GM21786 (cell line): ENCODE results near the gene NINJ1.

ENCODE experiments used
- ATAC-seq: cut with Tn5 transposase; IDR thresholded peaks from one replicate; pipeline ENCODE4 v1.9.1; 2021; ENCODE audit not compliant: unreplicated experiment

Gene NINJ1

DNA sequence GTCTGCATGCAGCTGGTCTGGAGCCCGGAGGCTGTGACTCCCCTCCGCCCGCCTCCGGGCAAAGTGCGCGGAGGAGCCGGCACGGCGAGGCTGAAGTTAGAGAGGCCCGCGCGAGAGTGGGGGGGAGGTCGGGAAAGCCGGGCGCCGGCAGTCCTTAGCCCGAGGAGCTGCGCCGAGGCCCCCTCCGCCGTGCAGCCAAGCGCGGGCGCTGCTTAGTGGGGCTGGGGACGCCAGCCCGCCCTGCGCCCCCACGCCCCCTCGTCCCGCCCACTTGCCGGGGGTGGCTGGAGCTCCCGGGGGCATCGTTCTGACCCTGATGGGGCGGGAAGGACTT is 403 bp downstream of the NINJ1 start:
- peak; percentile 30 for ATAC-seq

DNA sequence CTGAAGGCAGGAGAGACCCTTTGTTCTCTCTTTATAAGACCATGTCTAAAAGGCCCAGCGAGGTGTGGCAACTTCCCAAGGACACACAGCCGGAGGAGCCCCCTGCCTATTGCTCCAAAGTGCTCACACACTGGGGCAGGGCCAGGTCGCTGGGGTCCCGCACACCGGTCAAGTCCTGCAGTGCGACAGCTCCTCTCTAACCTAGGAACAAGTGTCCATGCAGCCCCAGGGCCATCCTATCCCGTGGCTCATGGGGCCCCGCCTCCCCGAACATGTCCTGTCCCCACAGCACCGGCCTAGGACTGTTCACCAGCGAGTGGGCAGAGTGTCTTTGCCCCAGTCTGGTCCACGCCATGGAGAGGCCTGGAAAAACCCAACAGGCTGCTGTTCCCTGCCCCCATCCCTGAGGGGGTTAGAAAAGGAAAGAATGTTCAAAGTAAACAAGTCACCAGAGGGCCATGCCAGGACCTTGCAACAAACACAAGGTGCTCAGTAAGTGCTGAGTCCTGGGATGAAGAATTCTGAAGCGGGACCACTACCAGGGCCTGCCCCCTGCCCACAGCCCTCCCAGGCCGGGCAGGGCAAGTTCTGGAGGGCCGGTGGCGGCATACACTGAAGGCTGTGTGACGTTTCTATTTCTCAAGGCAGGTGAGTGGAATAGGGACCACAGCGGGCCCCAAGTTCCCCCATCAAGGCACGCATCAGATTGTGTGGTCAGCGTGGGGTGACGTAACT is 938 bp downstream of the NINJ1 start:
- ATAC-seq: no peak

DNA sequence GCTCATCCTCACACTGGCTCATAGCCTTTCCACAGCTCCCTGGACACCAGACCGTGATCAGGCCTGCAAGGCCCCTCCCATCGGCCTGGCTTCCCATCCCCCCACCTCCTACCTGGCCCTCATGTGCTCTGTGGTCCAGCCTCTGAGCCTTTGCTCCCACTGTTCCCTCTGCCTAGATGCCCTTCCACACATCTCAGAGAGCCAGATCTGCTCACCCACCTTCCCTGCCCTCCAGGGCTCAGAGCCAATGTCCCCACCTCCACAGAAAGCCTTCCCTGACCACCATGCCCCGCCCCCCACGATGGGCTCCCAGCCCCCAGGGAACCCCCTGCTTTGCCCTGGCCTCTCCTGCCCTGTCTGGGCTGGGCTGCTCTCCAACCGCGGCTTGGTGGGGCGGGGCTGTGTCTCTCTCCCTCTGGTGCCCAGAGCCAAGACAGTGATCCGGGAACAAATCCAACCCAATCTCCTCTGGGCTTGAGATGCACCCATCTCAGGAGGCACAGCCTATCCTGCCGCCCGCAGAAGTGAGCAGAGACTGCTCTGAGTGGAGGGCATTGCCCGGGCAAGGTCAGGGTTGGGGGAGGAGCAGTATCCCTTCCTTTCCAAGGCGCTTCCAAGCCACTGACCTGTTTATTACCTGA is 1.6 kb downstream of the NINJ1 start:
- no peak for ATAC-seq

DNA sequence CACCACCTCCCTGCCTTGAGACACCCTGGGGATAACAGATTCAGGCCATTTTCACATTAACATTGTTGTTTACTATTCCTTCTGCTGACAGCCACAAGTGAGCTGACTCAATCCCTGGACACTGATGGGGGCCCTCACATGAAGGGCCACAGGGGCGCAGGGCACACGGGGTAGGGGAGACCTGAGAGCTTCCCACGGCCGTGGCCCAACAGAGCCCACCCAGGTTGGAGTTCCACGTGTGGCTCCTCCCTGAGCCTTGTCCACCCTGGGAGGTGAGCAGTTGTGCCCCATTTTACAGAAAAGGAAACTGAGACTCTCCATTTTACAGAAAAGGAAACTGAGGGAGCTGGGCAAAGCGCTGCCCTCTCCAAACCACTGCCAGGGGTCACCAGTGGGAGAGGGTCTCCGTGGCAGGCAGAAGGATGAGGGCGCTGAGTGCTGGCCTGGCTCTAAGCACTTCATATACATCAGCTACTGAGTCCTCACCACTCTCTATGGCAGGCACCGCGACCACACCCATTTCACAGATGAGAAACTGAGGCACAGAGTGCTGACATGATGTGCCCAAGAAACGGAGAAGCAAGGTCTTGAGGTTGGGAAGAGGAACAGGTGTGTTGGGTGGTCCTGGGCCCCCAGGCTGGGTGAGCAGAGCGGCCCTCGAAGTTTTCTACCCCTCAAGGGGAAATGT is 2.3 kb downstream of the NINJ1 start:
- ATAC-seq: no peak

DNA sequence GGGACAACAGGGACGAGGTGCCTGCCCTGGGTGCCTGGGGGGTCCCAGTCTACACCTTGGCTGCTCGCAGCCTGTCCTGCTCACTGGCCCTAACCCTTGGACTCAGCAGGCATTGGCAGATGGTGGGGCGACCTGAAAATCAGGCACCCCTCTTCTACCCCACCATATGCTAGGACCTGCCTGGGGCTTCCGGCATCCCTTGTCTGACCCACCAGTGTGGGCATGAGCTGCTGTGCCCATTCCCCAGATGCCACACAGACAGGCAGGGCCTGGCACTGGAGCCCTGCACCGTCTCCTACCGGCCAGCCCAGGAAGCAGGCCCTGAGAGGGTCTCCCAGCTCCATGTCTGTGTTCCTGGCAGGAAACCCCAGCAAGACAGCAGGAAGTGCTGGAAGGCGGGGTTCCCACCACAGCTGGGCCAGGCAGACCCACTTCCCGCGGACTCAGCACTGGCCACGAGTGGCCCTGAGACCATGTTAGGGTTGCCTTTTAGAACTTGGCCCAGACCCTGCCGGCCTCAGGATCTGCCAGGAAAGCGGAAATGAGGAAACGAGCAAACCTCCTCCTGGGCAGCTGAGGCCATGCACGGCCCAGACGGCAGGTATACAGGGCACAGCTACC is 3.1 kb downstream of the NINJ1 start:
- ATAC-seq: no peak

DNA sequence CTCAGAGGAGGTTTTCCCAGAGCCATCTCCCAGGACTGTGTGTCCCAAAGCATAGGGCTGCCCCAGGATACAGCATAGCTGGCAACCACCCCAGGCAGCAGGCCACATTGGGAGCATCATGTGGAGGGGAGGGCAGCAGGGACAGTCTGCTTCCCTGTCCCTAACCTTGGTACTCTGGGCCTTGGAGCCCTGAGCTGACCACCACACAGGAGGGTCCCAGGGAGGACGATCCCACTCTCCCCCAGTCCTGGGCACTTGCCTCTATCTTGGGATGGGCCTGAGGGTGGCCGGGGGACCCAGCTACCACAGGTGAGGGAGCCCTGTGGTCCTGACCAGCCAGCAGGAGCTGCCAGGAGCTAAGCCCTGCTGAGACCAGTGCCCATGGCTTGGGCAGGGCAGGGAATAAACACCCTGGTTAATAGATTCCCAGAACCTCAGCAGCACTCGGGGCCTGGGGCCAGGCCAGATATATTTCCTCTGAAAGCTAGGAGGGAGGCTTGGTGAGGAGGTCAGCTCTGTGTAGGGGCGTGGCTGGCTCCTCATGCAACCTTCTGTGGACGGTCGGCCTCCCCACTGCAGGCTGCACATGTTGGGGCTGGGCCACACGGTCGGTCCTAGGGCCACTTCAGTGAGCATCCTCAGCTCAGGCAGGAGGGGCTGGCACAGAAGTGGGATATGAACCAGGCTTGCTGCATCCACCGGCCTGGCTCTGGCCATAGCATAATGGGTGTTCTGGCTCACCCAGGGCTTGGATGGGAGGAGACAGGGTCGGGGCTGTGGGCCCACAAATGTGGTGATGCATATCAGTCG is 4.2 kb downstream of the NINJ1 start:
- ATAC-seq: no peak

DNA sequence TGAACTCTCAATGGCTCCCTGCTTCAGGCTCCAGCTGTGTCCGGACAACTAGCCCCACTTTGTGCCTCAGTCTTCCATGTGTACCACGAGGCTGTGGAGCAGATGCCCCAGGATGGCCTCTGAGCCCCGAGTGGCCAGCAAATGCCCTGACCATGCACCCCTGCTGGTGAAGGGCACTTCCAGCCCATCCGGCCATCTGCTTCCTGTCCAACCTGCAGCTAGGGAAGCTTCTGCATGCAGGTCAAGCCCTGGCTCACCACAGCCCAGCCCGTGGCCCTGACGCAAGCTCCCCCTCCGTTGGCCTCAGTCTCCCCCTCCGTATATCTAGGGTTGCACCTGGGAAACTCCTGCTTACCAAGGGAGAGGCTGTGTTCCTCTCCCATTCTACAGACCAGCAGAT is 4.8 kb downstream of the NINJ1 start:
- ATAC-seq: no peak

DNA sequence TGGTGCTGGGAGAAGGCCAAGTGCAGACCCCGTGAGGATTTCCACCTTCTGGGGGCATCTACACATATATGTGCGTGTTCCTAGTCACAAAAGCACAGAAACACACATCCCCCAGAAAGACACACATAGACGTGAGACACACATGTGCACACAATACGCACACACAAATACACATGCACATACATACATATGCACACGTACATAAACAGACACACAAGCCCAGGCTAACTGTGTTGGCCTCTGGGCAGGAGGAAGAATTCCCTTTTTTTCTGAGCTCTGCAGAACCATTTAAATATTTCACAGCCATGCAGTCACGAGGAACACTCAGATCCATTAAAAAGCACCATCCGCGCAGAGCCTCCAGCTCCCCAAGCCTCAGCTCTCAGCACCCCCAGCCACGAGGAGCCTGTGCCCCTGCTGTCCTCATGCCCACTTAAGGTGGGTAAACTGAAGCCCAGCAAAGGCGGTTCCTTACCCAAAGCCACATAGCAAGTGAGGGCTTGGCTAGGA is 5.3 kb downstream of the NINJ1 start:
- ATAC-seq: no peak

DNA sequence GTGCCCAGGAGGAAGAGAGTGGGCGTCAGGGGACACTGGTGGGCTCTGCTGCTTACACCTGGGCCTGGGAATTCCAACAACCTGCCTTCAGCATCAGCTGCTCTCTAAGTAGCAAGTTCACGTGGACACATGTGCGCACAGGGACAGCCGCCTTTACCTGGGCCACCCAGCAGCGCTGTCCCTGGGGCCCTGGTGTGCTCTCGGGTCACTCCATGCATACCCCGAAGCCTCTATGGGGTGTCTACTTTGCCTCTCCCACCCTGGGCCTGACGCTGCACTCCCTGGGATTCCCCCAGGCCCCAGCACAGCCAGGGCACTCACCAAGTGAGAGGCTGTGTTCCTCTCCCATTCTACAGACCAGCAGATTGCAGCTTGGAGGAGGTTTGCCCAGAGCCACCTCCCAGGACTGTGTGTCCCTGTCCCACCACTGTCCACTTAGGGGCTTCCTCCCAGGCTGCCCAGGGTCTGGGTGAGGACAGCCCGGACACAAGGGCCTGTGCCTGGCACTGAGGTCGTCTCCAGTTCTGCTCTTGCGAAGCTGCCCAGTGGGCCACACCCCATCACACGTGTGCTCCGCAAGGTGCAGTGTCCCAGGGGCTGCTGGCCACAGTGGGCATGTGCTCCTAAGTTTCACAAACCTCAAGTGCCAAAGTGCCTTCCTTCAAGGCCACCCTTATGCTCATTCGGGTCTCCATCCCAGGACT is 5.9 kb downstream of the NINJ1 start:
- no peak for ATAC-seq

DNA sequence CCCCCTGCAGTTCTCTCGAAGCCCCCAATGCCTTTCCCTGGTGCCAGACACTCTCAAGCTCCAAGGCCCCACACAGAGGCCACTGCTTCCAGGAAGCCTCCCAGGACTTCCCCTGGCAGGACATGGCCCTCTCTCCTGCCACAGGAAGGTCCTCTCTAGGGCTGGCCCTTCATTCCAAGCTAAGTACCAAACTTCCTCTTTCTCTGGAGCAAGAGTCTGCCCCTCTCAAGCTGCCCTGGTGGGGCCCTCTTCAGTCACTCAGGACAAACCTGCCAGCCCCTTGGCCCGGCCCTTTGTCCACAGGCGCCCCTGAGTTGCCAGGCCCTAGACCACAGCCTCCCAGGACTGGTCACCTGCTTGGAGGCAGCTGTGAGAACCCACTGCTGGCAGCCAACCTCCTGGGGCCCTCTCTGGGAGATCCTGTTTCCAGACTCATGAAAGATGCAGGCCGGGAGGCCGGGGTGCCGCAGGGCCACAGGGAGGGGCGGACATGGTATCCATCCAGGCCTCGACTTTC is 6.6 kb downstream of the NINJ1 start:
- ATAC-seq: no peak

DNA sequence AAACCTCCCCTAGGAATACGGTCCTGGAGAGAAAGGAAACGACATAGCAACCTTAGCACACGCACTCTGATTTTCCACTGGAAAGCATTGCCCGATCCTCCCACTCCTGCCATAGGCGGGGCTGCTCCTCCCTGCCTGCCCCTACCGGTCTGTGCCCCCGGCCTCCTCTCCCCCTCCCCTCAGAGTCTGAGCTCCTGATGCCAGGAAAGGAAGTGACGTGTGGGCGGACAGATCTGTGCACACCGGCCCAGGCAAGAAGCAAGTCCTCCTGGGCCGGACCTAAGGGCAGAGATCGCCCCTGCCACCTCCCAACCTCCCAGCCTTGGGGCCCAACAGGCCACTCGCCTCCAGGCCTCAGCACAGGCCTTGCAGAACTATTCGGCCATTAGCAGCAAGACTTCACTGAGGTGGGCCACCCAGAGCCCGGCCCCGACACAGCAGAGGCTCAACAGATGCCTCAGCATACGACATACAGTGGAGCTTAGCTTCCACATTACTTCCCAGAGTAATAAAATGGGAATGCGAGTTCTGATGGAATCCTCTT is 7.2 kb downstream of the NINJ1 start:
- ATAC-seq: no peak

DNA sequence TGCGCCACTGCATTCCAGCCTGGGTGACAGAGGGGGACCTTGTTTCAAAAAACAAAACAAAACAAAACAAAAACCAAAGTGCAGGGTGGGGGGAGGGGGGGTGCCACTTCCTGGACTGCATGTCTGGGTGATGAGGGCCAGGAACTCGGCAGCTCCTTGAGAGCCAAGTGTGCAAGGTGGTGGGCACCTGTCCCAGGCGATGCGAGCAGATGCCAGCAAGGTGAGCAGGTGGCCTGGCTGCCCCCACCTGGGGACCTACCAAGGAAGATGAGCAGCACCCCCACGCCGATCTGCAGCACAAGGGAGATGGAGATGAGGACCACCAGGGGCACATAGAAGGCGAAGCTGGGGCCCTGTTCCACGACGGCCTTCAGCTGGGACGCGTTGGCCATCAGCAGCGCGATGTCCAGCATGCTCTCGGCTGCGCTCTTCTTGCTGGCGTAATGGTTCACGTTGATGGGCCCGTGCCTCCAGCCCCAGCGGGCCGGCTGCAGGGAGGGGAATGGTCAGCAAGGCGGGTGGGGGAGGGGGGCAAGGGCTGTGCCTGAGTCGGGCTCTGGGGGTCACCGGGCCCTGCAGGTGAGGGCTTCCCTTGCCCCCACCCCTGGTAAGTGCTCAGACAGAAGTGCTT is 7.8 kb downstream of the NINJ1 start:
- no peak for ATAC-seq

DNA sequence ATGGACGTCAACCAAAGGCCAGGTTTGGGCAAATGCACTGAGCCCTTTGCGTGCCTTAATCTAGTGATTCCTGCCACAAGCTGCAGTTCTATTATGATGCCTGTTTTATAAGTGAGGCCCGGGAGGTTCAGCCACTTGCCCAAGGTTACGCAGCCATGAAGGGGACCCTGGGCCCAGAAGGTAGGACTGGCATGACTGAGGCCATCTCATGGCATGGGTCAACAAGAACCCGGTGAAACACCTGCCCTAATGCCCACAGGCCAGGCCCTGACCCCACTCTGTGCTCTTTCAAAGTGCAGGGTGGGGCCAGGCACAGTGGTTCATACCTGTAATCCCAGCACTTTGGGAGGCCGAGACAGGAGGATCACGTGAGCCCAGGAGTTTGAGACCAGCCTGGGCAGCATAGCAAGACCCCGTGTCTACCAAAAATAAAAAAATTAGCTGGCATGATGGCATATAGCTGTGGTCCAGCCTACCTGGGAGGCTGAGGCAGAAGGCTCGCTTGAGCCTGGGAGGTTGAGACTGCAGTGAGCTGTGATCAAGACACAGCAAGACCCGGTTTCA is 8.6 kb downstream of the NINJ1 start:
- no peak for ATAC-seq

DNA sequence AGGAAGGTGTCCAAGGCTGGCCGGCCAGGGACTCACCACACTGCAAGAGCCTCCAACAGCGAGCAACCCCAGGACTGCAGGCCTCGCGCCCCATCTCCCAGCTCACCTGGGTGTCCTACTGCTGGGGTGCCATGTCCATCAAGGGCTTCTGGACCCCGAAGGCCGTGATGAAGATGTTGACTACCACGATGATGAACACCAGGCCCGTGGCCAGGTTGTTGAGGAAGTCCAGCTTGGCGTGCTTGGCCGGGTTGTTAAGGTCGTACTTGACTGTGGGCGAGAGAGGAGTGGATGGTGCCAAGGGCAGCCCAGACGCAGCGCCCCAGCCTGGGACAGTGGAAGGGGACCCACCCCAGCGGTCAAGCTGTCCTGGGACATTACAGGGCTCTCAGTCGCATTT is 9.3 kb downstream of the NINJ1 start:
- no peak for ATAC-seq

DNA sequence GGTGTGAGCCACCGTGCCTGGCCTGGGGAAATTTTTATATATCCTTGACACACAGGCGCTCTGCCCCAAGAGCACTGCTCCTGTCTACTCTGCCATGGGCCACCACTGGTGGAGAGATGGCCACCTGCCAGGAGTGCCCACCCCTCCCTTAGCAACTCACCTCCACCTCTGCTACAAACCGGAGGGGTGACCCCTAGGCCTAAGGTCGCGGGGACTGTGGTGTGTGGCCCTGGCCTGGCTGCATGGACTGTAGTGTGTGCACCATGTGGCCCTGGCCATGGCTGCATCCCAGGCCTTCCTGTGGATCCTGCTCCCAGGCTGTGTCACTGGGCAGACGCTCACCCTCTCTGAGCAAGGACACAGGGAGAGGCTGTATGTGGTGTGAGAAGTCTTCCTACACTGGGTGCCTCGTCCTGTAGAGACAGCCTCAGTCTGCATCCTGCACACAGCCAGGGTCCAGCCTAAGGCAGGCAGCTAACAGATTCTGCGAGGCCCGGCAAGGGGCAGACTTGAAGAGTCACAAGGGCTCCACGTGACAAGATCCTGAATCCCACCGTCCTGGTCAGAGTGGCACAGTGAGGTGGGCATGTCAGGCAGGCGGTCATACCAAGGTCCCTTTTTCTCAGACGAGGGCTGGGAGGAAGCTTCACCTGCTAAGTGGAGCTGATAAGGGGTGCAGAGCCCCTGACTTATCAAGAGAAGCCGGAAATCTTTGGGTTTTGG is 10.3 kb downstream of the NINJ1 start:
- ATAC-seq: no peak

DNA sequence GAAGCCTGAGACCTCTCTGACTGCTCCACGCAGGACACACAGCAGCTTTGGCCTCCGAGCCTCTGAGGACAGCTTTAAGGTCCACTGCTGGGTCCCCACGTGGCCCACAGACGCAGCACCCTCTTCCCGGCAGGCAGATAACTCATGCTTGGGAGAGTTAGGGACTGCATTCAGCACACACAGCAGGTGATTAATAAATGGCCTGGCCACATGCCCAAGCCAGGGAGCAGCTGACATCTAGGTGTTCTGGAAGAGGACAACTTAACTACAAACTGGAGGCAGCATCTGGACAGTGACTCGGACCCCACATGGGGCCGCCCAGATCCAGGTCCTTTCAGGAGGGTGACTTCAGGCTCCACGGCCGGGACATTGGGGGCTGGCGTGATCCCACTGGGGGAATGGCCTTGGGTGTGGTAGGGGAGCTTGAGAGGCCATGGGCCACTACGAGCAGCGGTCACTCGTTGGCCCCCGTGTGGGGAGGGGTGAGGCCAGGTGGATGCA is 11.3 kb downstream of the NINJ1 start:
- no peak for ATAC-seq

DNA sequence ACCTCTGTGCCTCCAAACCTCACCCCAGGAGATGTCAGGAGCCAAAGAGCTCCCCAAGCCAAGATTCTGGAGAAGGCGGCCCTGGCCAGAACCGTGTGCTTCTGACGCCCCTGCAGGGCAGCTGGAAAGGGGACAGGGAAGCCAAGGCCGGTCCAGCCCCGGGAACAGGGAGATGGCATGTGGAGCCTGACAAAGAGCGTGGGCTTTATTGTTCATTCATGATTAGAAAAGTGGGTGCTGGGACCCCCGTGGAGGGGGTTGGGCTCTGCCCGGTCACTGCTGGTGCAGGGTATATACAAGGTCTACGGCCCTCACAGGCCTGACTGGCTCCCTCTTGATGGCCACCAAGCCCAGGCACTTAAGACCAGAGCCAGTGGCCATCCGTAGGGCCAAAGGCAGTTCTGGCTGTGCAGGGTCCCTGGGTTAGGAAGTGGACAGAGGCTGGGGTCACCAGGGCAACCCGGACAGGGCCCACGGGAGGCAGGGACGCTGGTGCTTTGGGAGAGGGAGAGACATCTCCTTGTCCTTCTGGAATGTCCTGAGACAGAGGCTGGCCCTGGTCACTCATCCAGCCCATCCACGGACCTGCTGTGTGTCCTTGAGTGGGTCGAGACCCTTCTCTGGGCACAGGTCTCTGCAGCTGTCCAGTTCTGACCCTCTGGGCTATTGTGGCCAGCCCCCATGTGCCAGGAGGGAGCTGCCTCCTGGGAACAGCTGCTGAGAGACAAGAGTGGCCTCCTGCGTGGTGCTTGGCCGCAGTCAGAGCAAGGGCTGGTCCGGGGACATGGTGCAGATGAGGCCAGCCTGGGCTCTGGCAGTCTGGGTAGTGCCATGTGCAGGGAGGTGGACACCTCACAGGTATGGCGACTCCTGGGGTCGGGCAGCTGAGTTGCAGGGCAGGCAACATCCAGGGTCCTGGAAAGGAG is 12.5 kb downstream of the NINJ1 start:
- ATAC-seq: no peak
